ENCODE data around the gene MAN2C1. TPM values are rescaled to one million over a fixed set of nuclear protein-coding genes. Genes with fewer than 3 reads are reported as not detected.
"Not testable (repeated sequence)": the region's sequence is repeated elsewhere in the genome, so short reads cannot be mapped to it uniquely, and the experiment has no call there.

The MAN2C1 gene
- total RNA-seq, 1 experiment from 2014 or later: 148 TPM

DNA sequence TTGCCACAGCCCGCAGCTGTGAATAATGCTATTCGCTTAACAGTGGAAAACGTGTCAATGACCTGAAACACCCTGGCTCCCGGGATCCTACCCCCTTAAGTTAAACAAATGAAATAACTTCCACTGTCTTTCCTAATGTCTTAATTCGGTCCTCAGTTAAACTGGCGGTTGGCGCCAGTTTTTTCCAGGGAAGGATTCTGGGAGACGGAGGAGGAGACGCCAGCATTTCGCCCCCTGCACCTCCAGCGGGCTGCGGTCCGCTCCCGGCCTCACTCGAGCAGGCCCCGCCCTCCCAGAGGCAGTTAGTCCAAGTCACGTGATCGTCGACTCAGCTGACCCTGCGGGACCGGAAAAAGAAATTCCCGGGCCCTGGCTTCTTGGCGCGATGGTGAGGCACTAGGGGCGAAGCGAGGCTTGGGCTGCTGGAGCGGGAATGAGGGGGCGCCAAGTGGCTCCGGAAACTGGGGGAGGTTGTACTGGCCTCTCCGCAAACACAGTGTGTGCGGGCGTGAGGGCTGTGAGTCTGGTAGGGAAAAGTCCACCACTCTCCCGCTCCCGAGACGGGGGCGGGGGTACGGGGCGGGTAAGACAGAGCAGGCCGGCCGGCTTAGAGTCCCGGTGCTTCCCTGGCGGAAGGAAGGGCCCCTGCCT lies 32.6 kb downstream of the MAN2C1 start, which contains the start of gene COMMD4 (continued):
- TF ChIP-seq ATF2 (CRISPR knock-in tag; IDR thresholded peaks at IDR 0.05; ENCODE audit: borderline replicate concordance, low read depth) (peak; percentile 42; the same call in 1 of the 2 replicates), GABPB1 (CRISPR knock-in tag; IDR thresholded peaks at IDR 0.05) (peak; percentile 76; the same call in 1 of the 2 replicates), CREM (CRISPR knock-in tag; IDR thresholded peaks at IDR 0.05) (no peak), ZNF232 (CRISPR knock-in tag; IDR thresholded peaks at IDR 0.05) (no peak; the same call in 1 of the 2 replicates), ZNF121 (CRISPR knock-in tag; IDR thresholded peaks at IDR 0.05) (no peak), ATF6 (CRISPR knock-in tag; IDR thresholded peaks at IDR 0.05) (no peak), ZNF423 (CRISPR knock-in tag; IDR thresholded peaks at IDR 0.05) (no peak), GRHL2 (CRISPR knock-in tag; IDR thresholded peaks at IDR 0.05; ENCODE audit: insufficient replicate concordance, severe bottlenecking) (no peak)
- TF ChIP-seq, protein P1, sequence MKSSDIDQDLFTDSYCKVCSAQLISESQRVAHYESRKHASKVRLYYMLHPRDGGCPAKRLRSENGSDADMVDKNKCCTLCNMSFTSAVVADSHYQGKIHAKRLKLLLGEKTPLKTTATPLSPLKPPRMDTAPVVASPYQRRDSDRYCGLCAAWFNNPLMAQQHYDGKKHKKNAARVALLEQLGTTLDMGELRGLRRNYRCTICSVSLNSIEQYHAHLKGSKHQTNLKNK (CRISPR knock-in tag; IDR thresholded peaks at IDR 0.05): no peak
- TF ChIP-seq, protein P2, sequence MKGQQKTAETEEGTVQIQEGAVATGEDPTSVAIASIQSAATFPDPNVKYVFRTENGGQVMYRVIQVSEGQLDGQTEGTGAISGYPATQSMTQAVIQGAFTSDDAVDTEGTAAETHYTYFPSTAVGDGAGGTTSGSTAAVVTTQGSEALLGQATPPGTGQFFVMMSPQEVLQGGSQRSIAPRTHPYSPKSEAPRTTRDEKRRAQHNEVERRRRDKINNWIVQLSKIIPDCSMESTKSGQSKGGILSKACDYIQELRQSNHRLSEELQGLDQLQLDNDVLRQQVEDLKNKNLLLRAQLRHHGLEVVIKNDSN (CRISPR knock-in tag; IDR thresholded peaks at IDR 0.05): peak; percentile 99

GRCh38 chr15:75335313-75335704 lies 33.1 kb downstream of the MAN2C1 start:
- no peak for DNase-seq (ENCODE audit: low spot score)
- TF ChIP-seq JUN (CRISPR knock-in tag; IDR thresholded peaks at IDR 0.05) (no peak), TEAD4 (CRISPR knock-in tag; IDR thresholded peaks at IDR 0.05) (no peak), IRF1 (CRISPR knock-in tag; IDR thresholded peaks at IDR 0.05) (no peak), ZNF121 (CRISPR knock-in tag; IDR thresholded peaks at IDR 0.05) (no peak), CBFB (CRISPR knock-in tag; IDR thresholded peaks at IDR 0.05; ENCODE audit: low read depth) (no peak), ZNF423 (CRISPR knock-in tag; IDR thresholded peaks at IDR 0.05) (no peak)
- TF ChIP-seq, protein P3, sequence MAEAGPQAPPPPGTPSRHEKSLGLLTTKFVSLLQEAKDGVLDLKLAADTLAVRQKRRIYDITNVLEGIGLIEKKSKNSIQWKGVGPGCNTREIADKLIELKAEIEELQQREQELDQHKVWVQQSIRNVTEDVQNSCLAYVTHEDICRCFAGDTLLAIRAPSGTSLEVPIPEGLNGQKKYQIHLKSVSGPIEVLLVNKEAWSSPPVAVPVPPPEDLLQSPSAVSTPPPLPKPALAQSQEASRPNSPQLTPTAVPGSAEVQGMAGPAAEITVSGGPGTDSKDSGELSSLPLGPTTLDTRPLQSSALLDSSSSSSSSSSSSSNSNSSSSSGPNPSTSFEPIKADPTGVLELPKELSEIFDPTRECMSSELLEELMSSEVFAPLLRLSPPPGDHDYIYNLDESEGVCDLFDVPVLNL (CRISPR knock-in tag; IDR thresholded peaks at IDR 0.05; ENCODE audit: borderline replicate concordance, low read depth): no peak

DNA sequence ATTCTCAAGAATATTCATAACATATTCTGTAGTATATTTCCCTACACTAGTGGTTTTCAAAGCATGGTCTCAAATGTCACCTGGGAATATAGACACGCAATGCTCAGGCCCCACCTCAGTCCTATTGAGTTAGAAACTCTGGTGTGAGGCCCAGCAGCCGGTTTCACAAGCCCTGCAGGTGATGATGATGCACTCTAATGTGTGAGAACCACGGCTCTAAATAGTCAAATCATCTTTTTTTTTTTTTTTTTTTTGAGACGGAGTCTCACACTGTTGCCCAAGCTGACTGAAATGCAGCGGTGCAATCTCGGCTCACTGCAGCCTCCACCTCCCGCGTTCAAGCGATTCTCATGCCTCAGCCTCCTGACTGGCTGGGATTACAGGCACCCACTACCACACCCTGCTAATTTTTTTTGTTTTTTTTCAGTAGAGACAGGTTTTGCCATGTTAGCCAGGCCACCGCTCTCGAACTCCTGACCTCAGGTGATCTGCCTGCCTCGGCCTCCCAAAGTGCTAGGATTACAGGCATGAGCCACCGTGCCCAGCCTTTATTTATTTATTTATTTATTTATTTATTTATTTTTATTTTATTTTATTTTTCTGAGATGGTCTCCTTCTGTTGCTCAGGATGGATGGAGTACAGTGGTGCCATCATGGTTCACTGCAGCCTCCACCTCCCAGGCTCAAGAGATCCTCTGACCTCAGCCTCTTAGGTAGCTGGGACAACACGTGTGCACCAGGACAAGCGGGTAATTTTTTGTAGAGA lies 34.6 kb downstream of the MAN2C1 start:
- DNase-seq (ENCODE audit: low spot score); H3K9me3 Mint-ChIP-seq; ATAC-seq; POLR2A ChIA-PET; H3K36me3 Mint-ChIP-seq; H3K4me3 Mint-ChIP-seq; H3K27me3 Mint-ChIP-seq (ENCODE audit: low read depth); CTCF ChIA-PET; H3K27ac Mint-ChIP-seq: not testable (repeated sequence)
- H3K4me1 Mint-ChIP-seq: peaks cover 13% of the 10 kb centered on the region

More at GRCh38 chr15:75335313-75335704, 33.1 kb downstream of the MAN2C1 start:
- Mint-ChIP-seq H3K27ac (no peak overlapping the region), H3K4me1 (peaks cover 13% of the 10 kb centered on the region), H3K9me3 (no peaks in the 10 kb centered on the region), H3K27me3 (ENCODE audit: low read depth) (peaks cover 6% of the 10 kb centered on the region; the same call in 1 of the 2 replicates), H3K36me3 (peaks cover 5% of the 10 kb centered on the region; the same call in 1 of the 2 replicates), H3K4me3 (peak overlapping the region; percentile 97)
- POLR2A ChIA-PET: no interaction called here
- CTCF ChIA-PET: interaction anchor here (0.9 kb wide), 1 partner anchor 434 kb away, joined by 3 read pairs; no protein-coding TSS in a partner anchor
- no peak for ATAC-seq

GRCh38 chr15:75332093-75332492 lies 36.3 kb downstream of the MAN2C1 start:
- POLR2A ChIA-PET; H3K27ac Mint-ChIP-seq; H3K4me3 Mint-ChIP-seq; CTCF ChIA-PET; H3K9me3 Mint-ChIP-seq; H3K36me3 Mint-ChIP-seq; DNase-seq (ENCODE audit: low spot score); ATAC-seq: not testable (repeated sequence)
- Mint-ChIP-seq H3K27me3 (ENCODE audit: low read depth) (peaks cover 11% of the 10 kb centered on the region; the same call in 1 of the 2 replicates), H3K4me1 (peaks cover 13% of the 10 kb centered on the region)
